CD8-positive, alpha-beta memory T cell (primary cell): Measurements from ENCODE around the gene ORMDL1. TPM values are rescaled to one million over a fixed set of nuclear protein-coding genes. Genes with fewer than 3 reads are reported as not detected.
A peak's percentile ranks its signal among the peaks of the same experiment; 100 is the strongest.

Experiments
- CTCF ChIA-PET: fragments of 350-600 bp; sonication (Branson Sonifier 250); formaldehyde crosslinking; loops from one replicate; lab custom pipeline; 2021; ENCODE audit warnings: antibody characterized with exemption; lab: Charles Lee
- POLR2A ChIA-PET: fragments of 350-600 bp; sonication (Branson Sonifier 250); formaldehyde crosslinking; loops from one replicate; lab custom pipeline; 2021; ENCODE audit warnings: antibody characterized with exemption; lab: Charles Lee
- DNase-seq, 5 donors: peaks; one replicate each; pipeline versions ENCODE4 v3.0.0 to v3.0.0-alpha.2; 2020 to 2022; ENCODE audit warnings: mixed read lengths in 1 of 5
- H3K27ac ChIP-seq: one replicate; pipeline ENCODE4 v1.7.0; 2013; ENCODE audit warnings: low read depth, mild to moderate bottlenecking, low read length, moderate library complexity
- H3K27me3 ChIP-seq: 2 replicates; pipeline ENCODE4 v1.7.0; 2013; ENCODE audit warnings: low read length, mild to moderate bottlenecking; ENCODE audit not compliant: insufficient read depth, poor library complexity, severe bottlenecking
- H3K36me3 ChIP-seq: 2 replicates; pipeline ENCODE4 v1.7.0; 2013; ENCODE audit warnings: mild to moderate bottlenecking, low read length, moderate library complexity; ENCODE audit not compliant: insufficient read depth
- H3K4me1 ChIP-seq: 2 replicates; pipeline ENCODE4 v1.7.0; 2013; ENCODE audit warnings: mild to moderate bottlenecking, low read length, moderate library complexity; ENCODE audit not compliant: insufficient read depth
- H3K4me3 ChIP-seq: 2 replicates; pipeline ENCODE4 v1.7.0; 2013; ENCODE audit warnings: mild to moderate bottlenecking, low read length
- H3K9me3 ChIP-seq: 2 replicates; pipeline ENCODE4 v1.7.0; 2013; ENCODE audit warnings: mild to moderate bottlenecking, low read length
- H3K27ac Mint-ChIP-seq, 8 donors: one replicate each; pipeline ENCODE4 v1.8.0; 2020 to 2021; ENCODE audit warnings: mixed read lengths in 8 of 8, mild to moderate bottlenecking in 6 of 8, inconsistent platforms in 3 of 8, moderate library complexity in 3 of 8
- H3K27me3 Mint-ChIP-seq, 2 donors: one replicate each; pipeline ENCODE4 v1.8.0; 2020 to 2021; ENCODE audit warnings: mixed read lengths in 2 of 2, mild to moderate bottlenecking in 1 of 2, moderate library complexity in 1 of 2
- H3K36me3 Mint-ChIP-seq, 3 donors: one replicate each; pipeline ENCODE4 v1.8.0; 2020 to 2021; ENCODE audit warnings: mixed read lengths in 3 of 3, inconsistent platforms in 1 of 3, mild to moderate bottlenecking in 1 of 3
- H3K4me1 Mint-ChIP-seq, 3 donors: one replicate each; pipeline ENCODE4 v1.8.0; 2020 to 2021; ENCODE audit warnings: mixed read lengths in 3 of 3, inconsistent platforms in 1 of 3, mild to moderate bottlenecking in 1 of 3
- H3K4me3 Mint-ChIP-seq, 7 donors: one replicate each; pipeline ENCODE4 v1.8.0; 2020 to 2021; ENCODE audit warnings: mixed read lengths in 7 of 7, mild to moderate bottlenecking in 6 of 7, moderate library complexity in 4 of 7, inconsistent platforms in 2 of 7
- H3K9me3 Mint-ChIP-seq, 5 donors: one replicate each; pipeline ENCODE4 v1.8.0; 2020 to 2022; ENCODE audit warnings: mixed read lengths in 5 of 5, mild to moderate bottlenecking in 3 of 5, moderate library complexity in 2 of 5, inconsistent platforms in 1 of 5
- polyA plus RNA-seq: library from polyadenylated mRNA; unstranded; fragments of 300-500 nt; fragmentation: Illumina TruSeq; gene quantifications from one replicate; pipeline ENCODE4 v1.2.3, GENCODE V29; 2021
- total RNA-seq, 2 experiments: library from RNA; stranded (reverse); gene quantifications; one replicate each; pipeline ENCODE4 v1.2.3, GENCODE V29; 2021

ORMDL1 gene
- total and polyA plus RNA-seq, 3 experiments from 2014 or later = 88.4 to 100 (median 89.5) TPM

GRCh38 chr2:189726849-189727248 lies 57.3 kb downstream of the ORMDL1 start:
- ChIA-PET POLR2A (no interaction called here), CTCF (no interaction called here)
- Histone ChIP-seq H3K27ac (no peak overlapping the region), H3K4me3 (no peak overlapping the region), H3K27me3 (no peaks in the 10 kb centered on the region), H3K36me3 (no peaks in the 10 kb centered on the region), H3K9me3 (no peaks in the 10 kb centered on the region), H3K4me1 (no peaks in the 10 kb centered on the region)
- DNase-seq = no peak
- peaks cover 0 to 7% (median 2%) of the 10 kb centered on the region in 3 donors for H3K36me3 Mint-ChIP-seq
- H3K9me3 Mint-ChIP-seq = no peaks in the 10 kb centered on the region
- no peaks in the 10 kb centered on the region for H3K4me1 Mint-ChIP-seq
- H3K27ac Mint-ChIP-seq = no peak overlapping the region
- H3K4me3 Mint-ChIP-seq = no peak overlapping the region
- no peaks in the 10 kb centered on the region for H3K27me3 Mint-ChIP-seq

- ChIA-PET CTCF (no interaction called here), POLR2A (no interaction called here)
- Histone ChIP-seq H3K27ac (no peak overlapping the region), H3K4me1 (no peaks in the 10 kb centered on the region), H3K36me3 (no peaks in the 10 kb centered on the region), H3K27me3 (no peaks in the 10 kb centered on the region), H3K4me3 (no peak overlapping the region), H3K9me3 (no peaks in the 10 kb centered on the region)
- Mint-ChIP-seq H3K9me3 (no peaks in the 10 kb centered on the region), H3K4me1 (no peaks in the 10 kb centered on the region), H3K27ac (peak overlapping the region in 1 of 8 donors; percentile 46), H3K27me3 (no peaks in the 10 kb centered on the region), H3K36me3 (peaks cover 0 to 10% (median 4%) of the 10 kb centered on the region in 3 donors), H3K4me3 (no peak overlapping the region)
- no peak for DNase-seq
Observed at GRCh38 chr2:189726271-189726670, 57.9 kb downstream of the ORMDL1 start.

- Mint-ChIP-seq H3K36me3 (peaks cover 0 to 7% (median 7%) of the 10 kb centered on the region in 3 donors), H3K4me3 (no peak overlapping the region), H3K4me1 (no peaks in the 10 kb centered on the region), H3K27me3 (no peaks in the 10 kb centered on the region), H3K9me3 (peaks cover 0 to 2% (median 0%) of the 10 kb centered on the region in 5 donors), H3K27ac (no peak overlapping the region)
- ChIA-PET POLR2A (no interaction called here), CTCF (interaction anchor here (0.5 kb wide), 1 partner anchor 548 kb away, joined by 4 read pairs; no protein-coding TSS in a partner anchor)
- H3K27ac ChIP-seq = no peak overlapping the region
- no peaks in the 10 kb centered on the region for H3K9me3 ChIP-seq
- DNase-seq = no peak
- no peaks in the 10 kb centered on the region for H3K36me3 ChIP-seq
- no peak overlapping the region for H3K4me3 ChIP-seq
- H3K27me3 ChIP-seq = no peaks in the 10 kb centered on the region
- H3K4me1 ChIP-seq = no peaks in the 10 kb centered on the region
Observed at GRCh38 chr2:189723192-189723591, 60.9 kb downstream of the ORMDL1 start.

Other genes with a start within 250 kb of the ORMDL1 start
- gene SLC40A1, start 203.6 kb downstream of the ORMDL1 start, total RNA-seq = 1 to 10 TPM; 1.9 to 2.7 TPM
- 13.7 TPM for gene SLC40A1, start 203.6 kb downstream of the ORMDL1 start, polyA plus RNA-seq
- gene ASNSD1, start 122.9 kb downstream of the ORMDL1 start, total RNA-seq = 10 to 100 TPM; 54.2 to 58.0 TPM
- gene ASNSD1, start 122.9 kb downstream of the ORMDL1 start, polyA plus RNA-seq = 61.9 TPM
- gene ANKAR, start 109.7 kb downstream of the ORMDL1 start, total RNA-seq = 1 to 10 TPM; 3.2 to 3.3 TPM
- 4.5 TPM for gene ANKAR, start 109.7 kb downstream of the ORMDL1 start, polyA plus RNA-seq
- gene OSGEPL1, start 21.5 kb downstream of the ORMDL1 start, total RNA-seq = 10 to 100 TPM; 12.5 to 13.7 TPM
- 10.3 TPM for gene OSGEPL1, start 21.5 kb downstream of the ORMDL1 start, polyA plus RNA-seq
- 10 to 100 TPM; 42.8 to 45.0 TPM for gene PMS1, start 111 bp upstream of the ORMDL1 start, total RNA-seq
- 20.7 TPM for gene PMS1, start 111 bp upstream of the ORMDL1 start, polyA plus RNA-seq